Tongue (tissue), 2 donors: ENCODE measurements around the gene MTSS2. TPM values are rescaled to one million over a fixed set of nuclear protein-coding genes. Genes with fewer than 3 reads are reported as not detected.

ENCODE experiments used
- DNase-seq: peaks from one replicate; pipeline ENCODE4 v3.0.0-alpha.2; 2015
- total RNA-seq: library from RNA; depleted of rRNA; stranded (reverse); fragments of >200 nt; gene quantifications from one replicate; pipeline ENCODE4 v1.2.3, GENCODE V29; 2014

Gene MTSS2
- total RNA-seq, 1 donor from 2014 or later = 52.3 TPM

GRCh38 chr16:70700101-70701020, 14.5 kb upstream of the MTSS2 start:
- peak; percentile 96 for DNase-seq

- DNase-seq = no peak
Observed at GRCh38 chr16:70699696-70700095, 13.8 kb upstream of the MTSS2 start.

- DNase-seq = peak; percentile 53
Observed at GRCh38 chr16:70698901-70699300, 13.0 kb upstream of the MTSS2 start.

- peak; percentile 58 for DNase-seq
Observed at GRCh38 chr16:70697594-70698170, 11.8 kb upstream of the MTSS2 start.

GRCh38 chr16:70696952-70697593, 11.2 kb upstream of the MTSS2 start:
- DNase-seq = peak; percentile 83

- no peak for DNase-seq
Observed at GRCh38 chr16:70696355-70696754, 10.5 kb upstream of the MTSS2 start.

- peak; percentile 75 for DNase-seq
Observed at GRCh38 chr16:70695331-70696070, 9.6 kb upstream of the MTSS2 start.

- DNase-seq = peak; percentile 43
Observed at GRCh38 chr16:70694868-70695218, 9.0 kb upstream of the MTSS2 start.

GRCh38 chr16:70694088-70694867, 8.4 kb upstream of the MTSS2 start:
- peak; percentile 70 for DNase-seq

GRCh38 chr16:70692873-70693671, 7.2 kb upstream of the MTSS2 start:
- peak; percentile 95 for DNase-seq

GRCh38 chr16:70692130-70692872, 6.4 kb upstream of the MTSS2 start:
- DNase-seq = peak; percentile 67

GRCh38 chr16:70691223-70692129, 5.6 kb upstream of the MTSS2 start:
- peak; percentile 98 for DNase-seq

- peak; percentile 97 for DNase-seq
Observed at GRCh38 chr16:70689970-70690891, 4.4 kb upstream of the MTSS2 start.

GRCh38 chr16:70689035-70689969, 3.4 kb upstream of the MTSS2 start:
- DNase-seq = peak; percentile 77

GRCh38 chr16:70688246-70688742, 2.4 kb upstream of the MTSS2 start:
- DNase-seq = peak; percentile 87

GRCh38 chr16:70687671-70688245, 1.9 kb upstream of the MTSS2 start:
- DNase-seq = peak; percentile 21
